ENCODE measurements around the gene ADSS1.

- TF ChIP-seq, protein P1, sequence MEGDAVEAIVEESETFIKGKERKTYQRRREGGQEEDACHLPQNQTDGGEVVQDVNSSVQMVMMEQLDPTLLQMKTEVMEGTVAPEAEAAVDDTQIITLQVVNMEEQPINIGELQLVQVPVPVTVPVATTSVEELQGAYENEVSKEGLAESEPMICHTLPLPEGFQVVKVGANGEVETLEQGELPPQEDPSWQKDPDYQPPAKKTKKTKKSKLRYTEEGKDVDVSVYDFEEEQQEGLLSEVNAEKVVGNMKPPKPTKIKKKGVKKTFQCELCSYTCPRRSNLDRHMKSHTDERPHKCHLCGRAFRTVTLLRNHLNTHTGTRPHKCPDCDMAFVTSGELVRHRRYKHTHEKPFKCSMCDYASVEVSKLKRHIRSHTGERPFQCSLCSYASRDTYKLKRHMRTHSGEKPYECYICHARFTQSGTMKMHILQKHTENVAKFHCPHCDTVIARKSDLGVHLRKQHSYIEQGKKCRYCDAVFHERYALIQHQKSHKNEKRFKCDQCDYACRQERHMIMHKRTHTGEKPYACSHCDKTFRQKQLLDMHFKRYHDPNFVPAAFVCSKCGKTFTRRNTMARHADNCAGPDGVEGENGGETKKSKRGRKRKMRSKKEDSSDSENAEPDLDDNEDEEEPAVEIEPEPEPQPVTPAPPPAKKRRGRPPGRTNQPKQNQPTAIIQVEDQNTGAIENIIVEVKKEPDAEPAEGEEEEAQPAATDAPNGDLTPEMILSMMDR (IDR thresholded peaks at IDR 0.05), result peak in 4 of 6 experiments; percentile 27 to 57 (median 36)
- TF ChIP-seq POLR2A (IDR thresholded peaks at IDR 0.05), result no peak
These were observed 46.8 kb downstream of the ADSS1 start for GRCh38 chr14:104770851-104771272.

Measured in esophagus squamous epithelium (tissue), 4 donors.